KG1 (cell line): Measurements from ENCODE around the gene PPM1J.
"Not testable (repeated sequence)": the region's sequence is repeated elsewhere in the genome, so short reads cannot be mapped to it uniquely, and the experiment has no call there.

Experiments used
- DNase-seq: peaks from one replicate; lab custom pipeline; 2025; lab: John Stamatoyannopoulos, UW

PPM1J gene

GRCh38 chr1:112715264-112716053 is at the start of gene PPM1J:
Gene PPM1J (minus strand): TSS chr1:112715332. CDS start chr1:112715301, 31 bp downstream.
- peak; percentile 43 for DNase-seq

GRCh38 chr1:112762541-112763500 is 47.7 kb upstream of the PPM1J start:
- no peak for DNase-seq

- no peak for DNase-seq
Measured at GRCh38 chr1:112761714-112762480, 46.8 kb upstream of the PPM1J start.

GRCh38 chr1:112759228-112759627 is 44.1 kb upstream of the PPM1J start:
- DNase-seq, result no peak

GRCh38 chr1:112754116-112754628 is 39.0 kb upstream of the PPM1J start:
- no peak for DNase-seq

- DNase-seq, result no peak
Measured at GRCh38 chr1:112748396-112748795, 33.3 kb upstream of the PPM1J start.

- DNase-seq, result no peak
Measured at GRCh38 chr1:112744009-112744578, 29.0 kb upstream of the PPM1J start.

- no peak for DNase-seq
Measured at GRCh38 chr1:112743174-112744008, 28.3 kb upstream of the PPM1J start.

- DNase-seq, result no peak
Measured at GRCh38 chr1:112737573-112737972, 22.4 kb upstream of the PPM1J start.

- DNase-seq, result no peak
Measured at GRCh38 chr1:112735752-112736151, 20.6 kb upstream of the PPM1J start.

GRCh38 chr1:112731451-112731850 is 16.3 kb upstream of the PPM1J start:
- no peak for DNase-seq

- DNase-seq, result no peak
Measured at GRCh38 chr1:112729909-112730308, 14.8 kb upstream of the PPM1J start.

- not testable (repeated sequence) for DNase-seq
Measured at GRCh38 chr1:112729011-112729410, 13.9 kb upstream of the PPM1J start.

- DNase-seq, result not testable (repeated sequence)
Measured at GRCh38 chr1:112728306-112728971, 13.3 kb upstream of the PPM1J start.

GRCh38 chr1:112727716-112728115 is 12.6 kb upstream of the PPM1J start:
- no peak for DNase-seq

GRCh38 chr1:112724240-112724639 is 9.1 kb upstream of the PPM1J start:
- DNase-seq, result not testable (repeated sequence)

GRCh38 chr1:112723511-112723839 is 8.3 kb upstream of the PPM1J start:
- DNase-seq, result no peak

GRCh38 chr1:112722601-112723510 is 7.7 kb upstream of the PPM1J start:
- no peak for DNase-seq

GRCh38 chr1:112721966-112722524 is 6.9 kb upstream of the PPM1J start:
- no peak for DNase-seq
